ENCODE measurements around the gene LRRC55. TPM values are rescaled to one million over a fixed set of nuclear protein-coding genes. Genes with fewer than 3 reads are reported as not detected.

Gene LRRC55, protein sequence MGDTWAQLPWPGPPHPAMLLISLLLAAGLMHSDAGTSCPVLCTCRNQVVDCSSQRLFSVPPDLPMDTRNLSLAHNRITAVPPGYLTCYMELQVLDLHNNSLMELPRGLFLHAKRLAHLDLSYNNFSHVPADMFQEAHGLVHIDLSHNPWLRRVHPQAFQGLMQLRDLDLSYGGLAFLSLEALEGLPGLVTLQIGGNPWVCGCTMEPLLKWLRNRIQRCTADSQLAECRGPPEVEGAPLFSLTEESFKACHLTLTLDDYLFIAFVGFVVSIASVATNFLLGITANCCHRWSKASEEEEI
- not detected in 2 replicates for total RNA-seq

GRCh38 chr11:57181678-57182305 lies at the start of gene LRRC55:
Gene LRRC55 (plus strand): TSS chr11:57181953. CDS start chr11:57182023, 70 bp downstream.

DNA sequence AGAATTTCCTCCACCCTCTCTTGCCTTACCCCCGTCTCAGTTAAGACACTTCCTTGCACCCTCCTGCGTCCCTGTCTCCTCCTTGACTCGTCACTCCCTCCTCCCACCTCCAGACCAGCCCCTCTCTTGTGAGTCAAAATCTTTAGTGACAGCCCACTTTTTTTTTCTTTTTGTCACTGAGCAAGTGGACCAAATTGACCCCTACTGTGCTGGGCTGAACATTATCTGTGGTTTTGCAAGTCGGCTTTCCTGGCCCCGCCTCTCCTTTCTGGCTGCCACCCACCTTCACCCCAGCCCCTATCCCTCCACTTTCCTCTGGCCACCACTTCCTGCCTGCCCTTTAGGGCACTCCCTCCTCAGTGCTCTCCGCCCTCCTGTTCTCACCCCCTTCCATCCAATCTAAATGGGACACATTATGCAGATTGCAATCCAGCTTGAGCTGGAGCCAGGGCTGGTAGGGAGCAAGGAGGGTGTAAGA lies 55.5 kb downstream of the LRRC55 start, which contains the start of gene APLNR:
TSS of gene APLNR (minus strand) at position 47 of the 478 bp plus-strand sequence. CDS start 246 bp downstream, outside the sequence.

Other genes starting within 250 kb of the LRRC55 start
- gene OR5AK2, start 193.0 kb upstream of the LRRC55 start, total RNA-seq = not detected in 2 replicates
- not detected in 2 replicates for gene APLNR, start 55.3 kb downstream of the LRRC55 start, total RNA-seq
- gene TNKS1BP1, start 143.0 kb downstream of the LRRC55 start, total RNA-seq = 63.8 and 76.7 TPM in 2 replicates
- 46.3 and 85.6 TPM in 2 replicates for gene SSRP1, start 153.9 kb downstream of the LRRC55 start, total RNA-seq
- gene P2RX3, start 156.4 kb downstream of the LRRC55 start, total RNA-seq = not detected in 2 replicates
- gene PRG3, start 199.2 kb downstream of the LRRC55 start, total RNA-seq = not detected in 2 replicates
- 0.09 and 0.89 TPM in 2 replicates for gene PRG2, start 208.7 kb downstream of the LRRC55 start, total RNA-seq
- gene SLC43A3, start 245.2 kb downstream of the LRRC55 start, total RNA-seq = 38.6 and 49.6 TPM in 2 replicates